ENCODE data around the gene ZKSCAN3.

DNA sequence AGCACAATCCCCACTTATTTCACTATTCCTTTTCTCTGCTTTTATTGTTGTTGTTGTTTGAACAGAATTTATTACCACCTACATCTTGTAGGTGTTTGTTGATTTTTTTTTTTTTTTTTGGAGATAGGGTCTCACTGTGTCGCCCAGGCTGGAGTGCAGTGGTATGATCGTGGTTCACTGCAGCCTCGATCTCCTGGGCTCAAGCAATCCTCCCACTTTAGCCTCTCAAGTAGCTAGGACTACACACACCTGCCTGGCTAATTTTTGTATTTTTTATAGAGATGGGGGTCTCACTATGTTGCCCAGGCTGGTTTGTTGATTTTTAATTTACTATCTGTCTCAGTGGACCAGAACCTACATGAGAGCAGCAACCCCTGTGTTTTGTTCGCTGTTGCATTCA is 46.2 kb downstream of the ZKSCAN3 start:
- TF ChIP-seq CTCF (IDR thresholded peaks at IDR 0.05; ENCODE audit: poor library complexity, severe bottlenecking) (no peak), TAF1 (IDR thresholded peaks at IDR 0.05; ENCODE audit: low read depth) (no peak), EP300 (conservative IDR thresholded peaks at IDR 0.05; ENCODE audit: poor library complexity, severe bottlenecking) (no peak), RAD21 (conservative IDR thresholded peaks at IDR 0.05) (no peak)
